NCI-H82 treated with DMSO at 0.1 percent for 48 hours (cell line): ENCODE measurements around the gene TCF7L1.

Experiments
- DNase-seq: peaks from one replicate; lab custom pipeline; 2025; ENCODE audit not compliant: unreplicated experiment; lab: John Stamatoyannopoulos, UW

TCF7L1 gene

GRCh38 chr2:85273738-85274731 is 140.8 kb downstream of the TCF7L1 start:
- no peak for DNase-seq

GRCh38 chr2:85275984-85276540 is 142.9 kb downstream of the TCF7L1 start:
- no peak for DNase-seq

DNA sequence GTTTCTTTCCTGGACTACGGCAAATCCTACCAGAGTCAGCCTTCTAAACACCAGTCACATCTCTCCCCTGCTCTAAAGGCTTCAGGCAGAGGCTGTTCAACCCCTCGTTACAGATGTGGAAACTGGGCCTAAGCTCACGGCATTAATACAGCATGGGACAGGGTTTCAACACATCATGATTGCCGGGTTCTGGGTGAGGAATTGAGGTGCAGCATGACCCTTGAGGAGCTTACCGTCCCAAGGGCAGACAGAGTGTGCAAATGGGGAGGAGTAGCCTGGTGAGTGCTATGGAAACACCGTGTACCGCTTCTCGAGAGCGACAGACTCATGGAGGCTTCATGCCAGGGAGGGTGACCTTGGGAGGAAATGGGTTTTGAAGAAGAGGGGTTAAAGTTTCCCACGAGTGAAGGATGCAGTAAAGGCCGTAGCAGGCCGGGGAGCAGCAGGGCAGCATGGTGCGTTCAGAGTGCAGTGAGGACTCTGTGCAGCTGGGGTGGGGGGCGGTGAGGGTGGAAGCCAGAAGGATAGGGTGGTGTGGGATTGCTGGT is 143.5 kb downstream of the TCF7L1 start:
- DNase-seq, result no peak

DNA sequence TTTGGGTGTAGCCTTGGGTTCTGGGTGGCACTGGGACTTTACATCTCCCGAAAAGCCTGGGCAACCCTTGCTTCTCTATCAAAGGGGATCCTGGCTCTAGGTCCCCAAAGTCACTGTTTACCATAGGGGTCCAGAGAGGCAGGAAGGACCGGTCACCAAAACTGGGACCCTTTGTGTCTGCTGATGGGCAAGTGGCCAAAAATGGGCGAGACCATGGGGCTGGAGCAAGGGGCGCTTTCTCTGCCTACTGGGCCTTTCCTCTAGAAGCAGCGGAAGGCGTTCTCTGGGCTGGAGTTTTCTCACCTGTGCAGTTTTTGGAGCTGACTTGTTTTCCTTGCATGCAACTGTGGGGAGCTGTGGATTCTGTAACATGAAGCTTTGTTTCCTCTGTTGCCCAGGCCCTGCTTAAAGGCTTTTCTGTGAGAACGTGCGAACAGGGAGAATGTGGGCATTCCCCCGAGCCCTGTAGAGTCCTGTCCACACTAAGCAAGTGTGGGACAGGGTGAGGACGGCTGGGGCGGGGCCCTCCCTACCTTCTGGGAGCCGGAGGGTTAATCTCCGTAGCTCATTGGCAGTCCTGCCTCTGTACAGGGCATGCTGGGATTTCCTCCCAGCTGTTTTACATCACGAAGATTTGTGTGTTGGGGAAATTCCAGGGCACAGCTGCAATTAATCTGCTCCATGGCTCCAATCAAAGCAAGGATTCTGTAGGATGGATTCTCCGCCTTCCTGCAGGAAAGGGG is 144.4 kb downstream of the TCF7L1 start:
- no peak for DNase-seq

DNA sequence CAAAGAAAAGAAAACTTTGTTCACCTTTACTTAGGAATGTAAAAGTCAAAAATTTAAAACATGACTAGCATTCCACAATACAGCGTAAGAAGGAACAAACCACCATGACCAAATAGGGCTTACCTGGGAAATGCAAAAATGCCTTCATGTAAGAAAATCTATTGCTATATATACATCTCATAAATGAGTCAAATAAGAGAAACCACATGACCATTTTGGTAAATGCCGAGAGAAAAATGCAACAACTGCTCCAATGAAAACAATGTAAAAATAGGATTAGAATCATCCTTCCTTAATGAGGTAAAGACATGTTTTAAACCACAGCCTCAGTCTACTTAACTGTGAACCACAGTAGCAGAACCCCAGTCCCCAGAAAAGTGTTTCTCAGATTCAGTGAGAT is 145.2 kb downstream of the TCF7L1 start:
- no peak for DNase-seq

DNA sequence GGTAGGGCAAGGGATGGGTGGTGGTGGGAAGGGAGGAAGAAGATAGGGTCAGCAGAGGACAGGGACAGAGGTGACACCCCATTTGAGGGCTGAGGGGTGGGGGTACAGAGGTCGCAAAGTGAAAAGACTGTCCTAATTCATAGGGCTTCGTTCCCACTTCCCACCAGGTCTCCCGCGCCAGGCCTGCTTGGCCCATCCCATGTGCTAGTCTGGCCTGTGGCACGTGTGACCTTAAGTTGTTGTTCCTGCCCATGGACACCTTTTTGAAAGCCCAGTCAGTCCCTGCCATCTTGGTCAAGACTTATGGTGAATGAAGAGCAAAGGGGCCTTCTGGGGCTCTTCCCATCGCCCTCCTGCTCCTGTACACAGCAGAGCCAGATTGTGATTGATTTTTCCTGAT is 148.4 kb downstream of the TCF7L1 start:
- no peak for DNase-seq

DNA sequence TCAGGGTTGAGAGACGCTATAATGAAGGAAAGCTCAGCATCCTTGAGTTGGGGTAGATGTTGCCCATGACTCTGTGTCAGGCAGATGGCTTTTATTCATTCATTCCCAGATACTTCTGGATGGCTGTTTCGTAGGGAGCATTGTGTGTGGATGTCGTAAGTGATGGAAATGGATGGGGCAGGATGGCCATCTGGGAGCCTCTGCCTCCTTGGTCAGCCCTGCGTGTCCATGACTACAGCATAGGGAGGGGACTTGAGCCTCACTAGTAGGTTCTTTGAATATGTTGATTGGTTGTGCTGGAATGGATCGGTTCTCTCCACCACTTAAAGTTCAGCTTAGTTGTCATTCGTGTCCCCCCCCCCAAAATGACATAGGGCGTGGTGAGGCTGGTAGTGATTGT is 149.7 kb downstream of the TCF7L1 start:
- no peak for DNase-seq

- DNase-seq, result no peak
These were observed 150.4 kb downstream of the TCF7L1 start for GRCh38 chr2:85283641-85284040.

- no peak for DNase-seq
These were observed 153.7 kb downstream of the TCF7L1 start for GRCh38 chr2:85286918-85287317.

- no peak for DNase-seq
These were observed 154.5 kb downstream of the TCF7L1 start for GRCh38 chr2:85287721-85288120.

GRCh38 chr2:85288244-85288725 is 155.1 kb downstream of the TCF7L1 start:
- peak; percentile 75 for DNase-seq

GRCh38 chr2:85291425-85292023 is 158.3 kb downstream of the TCF7L1 start:
- no peak for DNase-seq

DNA sequence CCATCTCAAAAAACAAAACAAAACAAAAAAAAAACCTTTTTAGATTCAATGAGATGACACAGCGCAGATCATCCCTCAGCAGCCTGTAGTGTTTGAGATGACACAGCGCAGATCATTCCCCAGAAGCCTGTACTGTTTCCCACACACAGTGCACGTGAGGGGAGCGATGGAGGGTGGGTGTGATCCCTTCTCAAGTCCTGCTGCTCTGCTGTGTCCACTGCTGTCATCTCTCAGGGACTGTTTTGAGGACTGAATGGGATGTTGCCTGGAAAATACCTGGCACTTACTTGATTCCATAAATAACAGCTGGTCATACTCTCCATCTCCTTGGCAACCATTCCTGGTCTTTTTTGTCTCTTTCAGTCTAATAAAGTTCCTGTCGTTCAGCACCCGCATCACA is 168.9 kb downstream of the TCF7L1 start:
- no peak for DNase-seq

DNA sequence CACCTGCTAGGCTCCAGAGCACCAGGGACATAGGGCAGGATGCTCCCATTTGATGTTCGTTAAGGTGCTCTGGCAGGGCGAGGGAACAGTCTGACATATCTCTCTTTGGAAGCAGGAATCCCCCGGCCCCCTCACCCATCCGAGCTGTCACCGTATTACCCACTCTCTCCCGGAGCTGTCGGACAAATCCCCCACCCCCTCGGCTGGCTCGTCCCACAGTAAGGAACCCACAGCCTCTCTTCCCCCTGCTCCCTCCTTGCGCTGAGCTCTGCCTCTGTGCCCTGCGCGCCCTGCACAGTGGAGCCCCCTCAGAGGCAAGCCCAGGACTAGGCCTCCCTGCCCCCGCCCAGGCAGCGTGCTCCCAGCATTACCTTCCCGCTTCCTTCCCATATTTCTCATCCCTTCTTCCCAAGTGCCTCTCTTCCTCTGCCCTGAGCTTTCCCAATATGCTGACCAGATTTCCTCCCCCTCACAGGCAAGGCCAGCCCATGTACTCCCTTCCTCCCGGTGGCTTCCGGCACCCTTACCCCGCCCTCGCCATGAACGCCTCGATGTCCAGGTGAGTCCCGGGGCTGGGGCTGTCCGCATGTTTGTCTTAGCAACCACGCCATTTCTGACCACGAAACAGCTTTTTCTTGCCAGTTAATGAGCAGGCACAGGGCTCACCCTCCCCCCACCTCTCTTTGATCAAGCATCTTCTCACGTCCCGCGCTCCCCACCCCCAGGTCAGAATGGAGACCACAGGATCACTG is 170.8 kb downstream of the TCF7L1 start:
- no peak for DNase-seq

- DNase-seq, result no peak
These were observed 174.3 kb downstream of the TCF7L1 start for GRCh38 chr2:85307527-85307897.

- DNase-seq, result no peak
These were observed 175.0 kb downstream of the TCF7L1 start for GRCh38 chr2:85308201-85308600.

GRCh38 chr2:85308896-85309555 is 175.8 kb downstream of the TCF7L1 start:
- DNase-seq, result peak; percentile 32

- DNase-seq, result no peak
These were observed 176.6 kb downstream of the TCF7L1 start for GRCh38 chr2:85309699-85310321.

DNA sequence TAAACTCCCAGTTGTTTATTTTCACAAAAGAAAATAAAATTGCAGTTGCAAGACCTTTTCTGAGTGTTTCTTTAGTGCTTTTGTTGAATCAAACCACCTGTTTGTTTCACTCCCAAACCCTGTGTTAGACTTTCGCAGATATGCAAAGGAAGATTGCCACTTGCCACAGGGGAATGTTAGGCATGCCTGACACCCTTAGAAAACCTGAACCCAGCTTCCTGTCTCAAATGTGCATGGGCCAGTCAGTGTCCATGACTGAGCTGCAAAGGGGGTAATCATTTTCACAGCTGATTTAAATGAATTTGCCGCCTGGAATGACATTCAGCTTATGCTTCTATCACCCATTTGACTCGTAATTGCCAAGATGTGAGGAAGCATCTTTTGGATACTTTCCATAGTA is 177.1 kb downstream of the TCF7L1 start:
- DNase-seq, result no peak
